NCI-H1048 (cell line): Measurements from ENCODE around the gene SELE.

Source experiments
- DNase-seq: peaks from one replicate; lab custom pipeline; 2025; lab: John Stamatoyannopoulos, UW

Gene SELE, protein sequence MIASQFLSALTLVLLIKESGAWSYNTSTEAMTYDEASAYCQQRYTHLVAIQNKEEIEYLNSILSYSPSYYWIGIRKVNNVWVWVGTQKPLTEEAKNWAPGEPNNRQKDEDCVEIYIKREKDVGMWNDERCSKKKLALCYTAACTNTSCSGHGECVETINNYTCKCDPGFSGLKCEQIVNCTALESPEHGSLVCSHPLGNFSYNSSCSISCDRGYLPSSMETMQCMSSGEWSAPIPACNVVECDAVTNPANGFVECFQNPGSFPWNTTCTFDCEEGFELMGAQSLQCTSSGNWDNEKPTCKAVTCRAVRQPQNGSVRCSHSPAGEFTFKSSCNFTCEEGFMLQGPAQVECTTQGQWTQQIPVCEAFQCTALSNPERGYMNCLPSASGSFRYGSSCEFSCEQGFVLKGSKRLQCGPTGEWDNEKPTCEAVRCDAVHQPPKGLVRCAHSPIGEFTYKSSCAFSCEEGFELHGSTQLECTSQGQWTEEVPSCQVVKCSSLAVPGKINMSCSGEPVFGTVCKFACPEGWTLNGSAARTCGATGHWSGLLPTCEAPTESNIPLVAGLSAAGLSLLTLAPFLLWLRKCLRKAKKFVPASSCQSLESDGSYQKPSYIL

GRCh38 chr1:169733924-169734323 lies at the start of gene SELE:
Gene SELE (minus strand): TSS chr1:169734079. CDS start chr1:169733612, 467 bp downstream.
- DNase-seq: peak; percentile 81

DNA sequence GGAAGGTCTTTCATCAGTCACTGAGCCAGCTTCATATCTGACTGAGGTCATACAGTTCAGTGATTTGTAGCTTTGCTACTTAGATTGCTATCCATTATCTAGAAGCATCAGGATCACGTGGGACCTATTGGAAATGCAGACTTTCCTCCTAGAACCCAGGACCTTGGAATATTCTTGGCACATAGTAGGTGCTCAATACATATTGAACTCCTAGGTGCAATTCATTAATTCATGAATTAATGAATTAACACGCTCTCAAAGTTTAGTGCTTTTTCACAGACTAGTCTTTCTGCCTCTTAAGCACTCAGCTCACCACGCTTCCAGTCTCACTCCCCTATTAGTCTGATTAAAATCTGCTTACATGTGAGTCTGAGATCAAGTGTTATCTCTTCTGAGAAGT lies 48.7 kb upstream of the SELE start:
- no peak for DNase-seq

- DNase-seq: no peak
These were observed 46.1 kb upstream of the SELE start for GRCh38 chr1:169779970-169780369.

- DNase-seq: no peak
These were observed 45.3 kb upstream of the SELE start for GRCh38 chr1:169779150-169779549.

DNA sequence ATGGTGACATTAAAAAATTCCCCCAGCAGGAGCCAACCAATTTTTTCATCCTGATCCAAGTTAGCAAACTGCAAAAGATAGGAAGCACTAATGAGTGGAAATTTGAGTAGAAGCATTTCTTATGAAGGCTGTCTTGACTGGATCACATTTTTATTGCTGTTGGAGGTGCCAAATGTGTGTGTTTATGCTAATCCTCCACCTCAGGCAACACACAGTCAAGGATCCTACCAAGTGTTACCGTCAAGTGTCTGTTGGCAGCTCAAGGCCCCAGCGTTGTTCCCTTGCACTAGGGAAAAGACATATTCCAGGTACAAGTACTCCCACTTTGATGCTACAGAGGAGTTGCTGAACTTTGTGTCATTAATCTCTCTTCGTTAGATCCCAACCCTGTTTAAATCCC lies 42.6 kb upstream of the SELE start:
- no peak for DNase-seq

DNA sequence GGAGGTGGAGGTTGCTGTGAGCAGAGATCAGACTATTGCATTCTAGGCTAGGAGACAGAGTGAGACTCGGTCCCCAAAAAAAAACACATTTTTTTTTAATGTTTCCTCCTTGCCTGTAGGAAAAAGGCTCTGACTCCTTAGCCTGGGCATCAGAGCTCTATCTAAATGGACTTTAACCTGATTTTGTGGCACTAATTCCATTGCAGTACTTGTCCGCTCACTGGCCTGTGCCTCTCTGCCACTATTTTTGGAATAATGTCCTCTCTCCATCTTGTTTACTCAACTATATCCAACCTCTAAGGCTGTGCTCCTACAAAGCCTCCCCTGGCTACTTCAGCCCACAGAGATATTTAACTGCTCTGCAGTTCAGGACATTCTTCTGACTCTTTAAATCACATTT lies 34.3 kb upstream of the SELE start:
- no peak for DNase-seq

GRCh38 chr1:169765580-169766331 lies 31.9 kb upstream of the SELE start:
- DNase-seq: no peak

DNA sequence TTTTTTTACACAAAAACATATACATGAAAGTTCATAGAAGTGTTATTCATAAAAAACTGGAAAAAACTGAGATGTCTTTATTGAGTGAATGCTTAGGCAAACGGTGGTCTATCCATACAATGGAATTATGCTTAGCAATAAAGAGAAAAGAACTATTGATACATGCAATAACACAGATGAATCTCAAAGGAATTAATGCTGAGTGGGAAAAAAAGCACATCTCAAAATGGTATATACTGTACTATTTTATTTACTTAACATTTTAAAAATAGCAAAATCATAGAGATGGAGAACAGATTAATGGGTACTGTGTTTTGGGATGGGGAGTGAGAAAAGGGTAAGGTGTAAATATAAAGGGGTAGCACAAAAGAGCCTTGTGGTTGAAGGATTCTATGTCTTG lies 31.0 kb upstream of the SELE start:
- no peak for DNase-seq

DNA sequence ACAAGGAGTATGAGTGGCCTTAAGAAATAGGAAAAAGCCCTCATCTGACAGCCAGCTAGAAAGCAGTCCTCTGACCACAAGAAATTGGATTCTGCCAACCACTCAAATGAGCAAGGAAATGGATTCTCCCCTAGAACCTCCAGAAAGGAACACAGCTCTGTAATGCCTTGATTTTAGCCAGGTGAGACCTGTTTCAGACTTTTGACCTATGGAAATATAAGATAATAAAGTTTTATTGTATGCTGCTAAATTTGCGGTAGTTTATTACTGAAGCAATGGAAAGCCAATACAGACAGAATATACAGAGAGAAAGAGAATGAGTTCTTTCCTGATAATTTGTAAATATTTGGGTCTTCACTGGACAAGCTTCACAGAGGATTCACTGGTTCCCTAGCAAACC lies 28.8 kb upstream of the SELE start:
- no peak for DNase-seq

- no peak for DNase-seq
These were observed 25.2 kb upstream of the SELE start for GRCh38 chr1:169759038-169759437.

- no peak for DNase-seq
These were observed 19.7 kb upstream of the SELE start for GRCh38 chr1:169753549-169753948.

GRCh38 chr1:169750041-169750440 lies 16.2 kb upstream of the SELE start:
- DNase-seq: no peak

DNA sequence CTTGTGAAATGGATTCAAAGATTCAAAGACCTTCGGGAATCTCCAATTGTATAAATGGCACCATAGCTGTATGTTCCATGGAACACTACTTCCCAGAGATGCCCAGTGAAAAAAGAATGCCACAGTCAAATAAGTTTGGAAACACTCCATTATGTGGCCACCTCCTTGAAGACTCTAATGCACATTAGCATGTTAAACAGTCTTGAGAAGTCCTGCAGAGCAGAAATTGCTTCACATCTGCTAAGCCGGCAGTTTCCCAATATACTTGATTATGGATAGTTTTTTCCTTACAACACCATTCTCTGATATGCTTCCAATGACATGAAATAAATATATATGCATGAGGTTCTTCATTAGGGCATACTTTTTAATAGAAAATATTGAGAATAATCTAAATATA lies 12.7 kb upstream of the SELE start:
- no peak for DNase-seq

DNA sequence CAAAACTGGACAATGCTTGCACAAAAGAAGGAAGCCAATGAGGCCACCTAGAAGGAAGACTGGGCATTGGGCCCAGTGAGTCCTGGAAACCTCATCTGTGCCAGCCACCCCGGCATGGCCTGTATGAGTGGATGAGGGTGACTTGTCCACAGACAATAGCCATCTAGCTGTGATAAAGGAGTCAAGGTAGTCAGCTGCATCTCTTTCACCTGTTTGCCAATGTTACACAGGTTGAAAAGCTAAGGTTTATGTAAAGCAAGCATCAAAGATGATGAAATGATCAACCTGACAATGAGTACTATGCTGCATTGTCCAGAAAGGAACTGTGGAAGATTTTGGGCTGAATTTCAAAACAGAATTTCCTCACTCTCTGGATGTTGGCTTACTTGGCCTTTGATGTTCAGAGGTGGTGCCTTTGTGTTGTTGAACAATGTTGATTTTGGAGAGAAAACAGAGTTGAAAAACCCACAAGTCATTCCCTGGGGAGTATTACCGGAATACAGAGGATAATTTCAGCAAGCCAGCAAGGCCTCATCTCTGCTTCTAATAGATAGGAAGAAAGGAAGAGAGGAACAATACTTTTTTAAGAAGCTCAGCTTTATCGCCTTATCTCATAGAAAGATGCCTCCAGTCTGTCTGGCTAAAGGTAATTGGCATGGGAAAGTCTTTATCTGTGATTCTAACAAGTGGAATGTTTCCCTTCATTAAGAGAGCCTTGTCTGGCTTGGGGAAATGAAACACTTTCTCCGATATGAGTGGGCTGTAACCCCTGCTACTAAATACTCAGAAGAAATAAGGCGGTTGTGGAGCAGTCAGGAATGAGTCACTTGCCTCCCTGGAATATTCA lies 11.4 kb upstream of the SELE start:
- no peak for DNase-seq

GRCh38 chr1:169741666-169742394 lies 8.0 kb upstream of the SELE start:
- DNase-seq: no peak

- no peak for DNase-seq
These were observed 6.1 kb upstream of the SELE start for GRCh38 chr1:169739980-169740379.

DNA sequence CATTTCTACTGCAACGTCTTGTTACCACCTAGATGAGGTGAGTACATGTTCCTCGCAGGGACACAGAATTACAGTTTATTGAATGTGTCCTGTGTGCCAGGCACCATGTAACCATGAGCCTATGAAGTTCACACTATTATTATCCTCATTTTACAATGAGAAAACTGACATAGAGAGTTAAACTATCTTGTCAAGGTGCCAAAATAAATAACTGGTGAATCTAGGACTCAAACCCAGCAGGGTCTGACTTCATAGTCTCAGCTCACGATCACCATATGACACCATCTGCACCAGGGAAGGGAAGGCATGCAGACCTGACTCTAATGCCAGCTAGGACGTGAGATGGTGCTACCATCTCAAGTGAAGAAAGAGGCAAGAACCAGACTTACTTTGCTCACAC lies 2.4 kb downstream of the SELE start:
- no peak for DNase-seq

- DNase-seq: no peak
These were observed 3.9 kb downstream of the SELE start for GRCh38 chr1:169729991-169730390.

GRCh38 chr1:169727307-169727706 lies 6.6 kb downstream of the SELE start:
- no peak for DNase-seq

- DNase-seq: no peak
These were observed 7.0 kb downstream of the SELE start for GRCh38 chr1:169726851-169727250.

- no peak for DNase-seq
These were observed 7.9 kb downstream of the SELE start for GRCh38 chr1:169725930-169726329.
